Transverse colon (tissue), 4 donors: ENCODE data around the gene ITGA11. TPM values are rescaled to one million over a fixed set of nuclear protein-coding genes. Genes with fewer than 3 reads are reported as not detected.

ENCODE experiments used
- DNase-seq: peaks from one replicate; pipeline ENCODE4 v3.0.0-alpha.2; 2019
- H3K27ac ChIP-seq, 4 donors: fragments of 200-600 bp; sonication (generic); 2 replicates each; pipeline ENCODE4 v1.5.1; 2016 to 2018; ENCODE audit warnings: inconsistent platforms in 4 of 4
- H3K27me3 ChIP-seq: fragments of 200-600 bp; sonication (generic); 2 replicates; pipeline ENCODE4 v1.5.1; 2017; ENCODE audit warnings: inconsistent platforms
- H3K36me3 ChIP-seq, 4 donors: fragments of 200-600 bp; sonication (generic); 2 replicates each; pipeline ENCODE4 v1.5.1; 2017 to 2019; ENCODE audit warnings: inconsistent platforms in 4 of 4
- H3K4me1 ChIP-seq, 4 donors: fragments of 200-600 bp; sonication (generic); 2 replicates each; pipeline ENCODE4 v1.5.1; 2017 to 2020; ENCODE audit warnings: inconsistent platforms in 4 of 4
- H3K4me3 ChIP-seq, 4 donors: fragments of 200-600 bp; sonication (generic); 1 replicate in 1 of 4; 2 replicates in 3 of 4; pipeline versions ENCODE4 v1.5.1 to v1.6.1; 2017 to 2019; ENCODE audit warnings: inconsistent platforms in 4 of 4
- H3K9me3 ChIP-seq, 2 donors: fragments of 200-600 bp; sonication (generic); 2 replicates each; pipeline ENCODE4 v1.5.1; 2017 to 2019; ENCODE audit warnings: inconsistent platforms in 2 of 2
- EP300 ChIP-seq: sonication (generic); formaldehyde crosslinking; IDR thresholded peaks from one replicate; pipeline ENCODE4 v1.6.1; 2017; ENCODE audit warnings: antibody characterized with exemption, low read depth
- POLR2A ChIP-seq: fragments of 450-650 bp; IDR thresholded peaks from one replicate; pipeline ENCODE4 v1.6.1; 2016; ENCODE audit warnings: antibody characterized with exemption, mild to moderate bottlenecking, moderate library complexity
- POLR2AphosphoS5 ChIP-seq, 3 donors: sonication (generic); formaldehyde crosslinking; IDR thresholded peaks; one replicate each; pipeline ENCODE4 v1.6.1; 2016; ENCODE audit warnings: antibody characterized with exemption in 3 of 3
- WGBS, 2 donors: methylation state at CpG; one replicate each; pipeline ENCODE4 v1.1.5; 2018; ENCODE audit warnings: low coverage in 1 of 2; 5-methylcytosine and 5-hydroxymethylcytosine counted together
- in situ Hi-C, 4 donors: fragments of 200-750 bp; cut with MboI; loops; one replicate each; pipeline versions ENCODE4 v1.15.0 to v1.15.1; 2017; ENCODE audit warnings: low sequenced_read_pairs in 3 of 4, low pct_ligation_motif_present in 1 of 4, low pct_unique_long_range_greater_than_20kb in 1 of 4
- intact Hi-C: fragments of 100-400 bp; cut with DNase I; formaldehyde crosslinking; loops from one replicate; pipeline ENCODE4 v1.15.1; 2023; ENCODE audit warnings: low total_unique reads
- total RNA-seq, 4 donors: library from RNA; depleted of rRNA; stranded (reverse); fragments of >200 nt; gene quantifications; one replicate each; pipeline ENCODE4 v1.1.0, GENCODE V29; 2016
- TF ChIP-seq, protein P1 (sequence below), 5 experiments: fragments of 200-600 bp in 3 of 5; fragments of 450-650 bp in 2 of 5; sonication (generic) in 3 of 5; IDR thresholded peaks; 1 replicate in 2 of 5; 2 replicates in 3 of 5; pipeline ENCODE4 v1.5.1; 2016 to 2017; ENCODE audit warnings: antibody characterized with exemption in 5 of 5, inconsistent platforms in 3 of 5, mild to moderate bottlenecking in 2 of 5, moderate library complexity in 1 of 5

Gene ITGA11
- total RNA-seq, 4 donors from 2014 or later = 0.37 to 3.2 (median 1.1) TPM

DNA sequence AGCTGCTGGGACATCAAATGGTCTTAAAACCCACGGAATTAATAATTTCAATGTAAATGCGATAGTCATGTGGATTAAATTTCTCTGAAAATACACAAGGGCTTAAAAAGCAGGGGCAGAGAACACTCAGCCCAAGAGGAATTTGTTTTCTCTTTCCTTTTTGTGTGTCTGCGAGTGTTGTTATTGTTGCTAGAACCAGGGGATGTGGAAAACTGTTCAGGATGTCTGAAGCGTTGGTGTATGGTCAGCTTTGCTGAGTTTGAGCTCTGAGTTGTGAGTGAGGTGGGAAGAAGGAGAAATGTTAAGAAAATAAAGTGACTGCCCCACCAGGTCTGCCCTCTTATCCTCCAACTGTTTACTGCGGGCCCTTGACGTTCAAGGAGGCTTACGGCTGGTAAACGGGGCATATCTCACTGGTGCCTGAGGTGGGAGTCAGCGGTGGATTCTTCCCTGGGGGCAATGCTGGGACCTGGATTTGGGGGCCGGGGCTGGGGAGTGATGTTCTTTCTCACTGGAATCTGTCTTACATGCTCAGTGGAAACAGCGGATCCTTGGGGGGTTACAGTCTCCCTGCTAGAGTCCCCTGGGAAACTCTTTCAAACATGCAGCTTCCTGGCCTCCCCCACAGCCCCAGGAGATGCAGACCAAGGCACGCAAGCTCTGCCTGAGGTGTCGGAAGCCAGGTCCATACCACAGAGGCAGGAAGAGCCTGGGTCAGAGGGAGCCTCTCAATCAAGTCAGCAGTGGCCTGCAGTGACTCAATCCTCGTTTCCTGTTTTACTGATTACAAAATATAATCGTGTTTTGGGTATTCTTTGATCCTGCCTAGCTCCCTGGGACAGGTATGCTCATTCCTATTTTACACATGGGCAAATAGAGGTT, 41.8 kb downstream of the ITGA11 start:
- intact Hi-C loops (no loop called here), in situ Hi-C loops (loop anchor here in 3 of 4 donors (5.0 to 25.0 kb wide), 3 partner anchors 85 to 153 kb away; partner anchors contain the start of gene CLN6 (in 1 of the 3))
- peaks cover 9% of the 10 kb centered on the region for H3K27me3 ChIP-seq
- H3K27ac ChIP-seq = no peak overlapping the region
- no peak for DNase-seq
- TF ChIP-seq, protein P1, sequence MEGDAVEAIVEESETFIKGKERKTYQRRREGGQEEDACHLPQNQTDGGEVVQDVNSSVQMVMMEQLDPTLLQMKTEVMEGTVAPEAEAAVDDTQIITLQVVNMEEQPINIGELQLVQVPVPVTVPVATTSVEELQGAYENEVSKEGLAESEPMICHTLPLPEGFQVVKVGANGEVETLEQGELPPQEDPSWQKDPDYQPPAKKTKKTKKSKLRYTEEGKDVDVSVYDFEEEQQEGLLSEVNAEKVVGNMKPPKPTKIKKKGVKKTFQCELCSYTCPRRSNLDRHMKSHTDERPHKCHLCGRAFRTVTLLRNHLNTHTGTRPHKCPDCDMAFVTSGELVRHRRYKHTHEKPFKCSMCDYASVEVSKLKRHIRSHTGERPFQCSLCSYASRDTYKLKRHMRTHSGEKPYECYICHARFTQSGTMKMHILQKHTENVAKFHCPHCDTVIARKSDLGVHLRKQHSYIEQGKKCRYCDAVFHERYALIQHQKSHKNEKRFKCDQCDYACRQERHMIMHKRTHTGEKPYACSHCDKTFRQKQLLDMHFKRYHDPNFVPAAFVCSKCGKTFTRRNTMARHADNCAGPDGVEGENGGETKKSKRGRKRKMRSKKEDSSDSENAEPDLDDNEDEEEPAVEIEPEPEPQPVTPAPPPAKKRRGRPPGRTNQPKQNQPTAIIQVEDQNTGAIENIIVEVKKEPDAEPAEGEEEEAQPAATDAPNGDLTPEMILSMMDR (IDR thresholded peaks at IDR 0.05) = no peak
- TF ChIP-seq POLR2AphosphoS5 (IDR thresholded peaks at IDR 0.05) (no peak), POLR2A (no peak), EP300 (no peak)
- H3K4me1 ChIP-seq = no peaks in the 10 kb centered on the region
- no peak overlapping the region for H3K4me3 ChIP-seq
- 65 to 78% methylated on average over 5 to 15 of the region's 15 CpGs for WGBS, 2 donors
- H3K36me3 ChIP-seq = no peaks in the 10 kb centered on the region
- no peaks in the 10 kb centered on the region for H3K9me3 ChIP-seq

DNA sequence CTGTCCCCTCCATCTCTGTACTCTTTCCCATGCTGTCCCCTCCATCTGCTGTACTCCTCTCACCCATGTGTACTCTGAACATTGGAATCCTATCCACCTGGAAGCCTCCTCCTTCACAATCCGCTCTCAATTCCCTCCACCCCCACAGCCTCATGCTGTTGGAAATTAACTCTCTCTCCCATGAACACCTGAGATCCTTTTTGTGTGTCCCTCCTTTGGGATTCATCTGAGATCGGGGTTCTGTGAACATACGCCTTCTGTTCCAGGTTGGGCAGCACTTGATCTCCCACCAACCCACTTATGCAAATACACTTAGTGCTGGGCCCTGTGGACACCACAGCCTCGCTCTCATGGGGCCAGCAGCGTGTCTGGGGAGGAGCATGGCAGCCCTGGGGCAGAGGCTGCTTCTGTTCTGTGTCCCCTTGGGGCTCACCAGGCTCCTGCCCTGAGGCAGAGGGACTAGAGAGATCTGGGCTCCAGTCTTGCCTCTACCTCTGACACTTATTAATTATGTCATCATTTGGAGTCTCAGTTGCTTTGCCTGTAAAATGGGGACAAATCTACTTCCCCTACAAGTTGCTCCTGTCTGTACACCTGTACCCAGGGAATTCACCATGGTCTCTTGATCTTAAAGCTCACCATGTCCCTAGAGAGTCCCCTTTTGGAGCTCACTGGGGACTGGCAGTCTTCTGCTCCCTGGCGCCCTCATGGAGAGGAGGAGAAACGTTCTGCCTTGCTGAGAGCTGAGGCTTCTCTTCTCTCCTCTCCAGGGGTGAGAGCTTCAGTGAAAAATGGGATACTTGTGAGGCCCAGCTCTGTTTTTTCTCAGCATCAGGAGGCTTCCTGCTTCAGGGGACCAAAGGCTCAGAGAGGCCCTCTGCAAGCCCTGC, 42.7 kb downstream of the ITGA11 start:
- Histone ChIP-seq H3K9me3 (no peaks in the 10 kb centered on the region), H3K36me3 (no peaks in the 10 kb centered on the region), H3K4me3 (no peak overlapping the region), H3K4me1 (no peaks in the 10 kb centered on the region), H3K27ac (no peak overlapping the region), H3K27me3 (peaks cover 9% of the 10 kb centered on the region)
- no peak for DNase-seq
- in situ Hi-C loops = loop anchor here in 3 of 4 donors (5.0 to 25.0 kb wide), 3 partner anchors 84 to 152 kb away; partner anchors contain the start of gene CLN6 (in 1 of the 3)
- 60 to 78% methylated on average over 1 to 7 of the region's 7 CpGs for WGBS, 2 donors
- intact Hi-C loops = no loop called here
- TF ChIP-seq POLR2AphosphoS5 (IDR thresholded peaks at IDR 0.05) = no peak
- no peak for TF ChIP-seq POLR2A
- TF ChIP-seq, protein P1 (IDR thresholded peaks at IDR 0.05) = no peak
- TF ChIP-seq EP300 = no peak

DNA sequence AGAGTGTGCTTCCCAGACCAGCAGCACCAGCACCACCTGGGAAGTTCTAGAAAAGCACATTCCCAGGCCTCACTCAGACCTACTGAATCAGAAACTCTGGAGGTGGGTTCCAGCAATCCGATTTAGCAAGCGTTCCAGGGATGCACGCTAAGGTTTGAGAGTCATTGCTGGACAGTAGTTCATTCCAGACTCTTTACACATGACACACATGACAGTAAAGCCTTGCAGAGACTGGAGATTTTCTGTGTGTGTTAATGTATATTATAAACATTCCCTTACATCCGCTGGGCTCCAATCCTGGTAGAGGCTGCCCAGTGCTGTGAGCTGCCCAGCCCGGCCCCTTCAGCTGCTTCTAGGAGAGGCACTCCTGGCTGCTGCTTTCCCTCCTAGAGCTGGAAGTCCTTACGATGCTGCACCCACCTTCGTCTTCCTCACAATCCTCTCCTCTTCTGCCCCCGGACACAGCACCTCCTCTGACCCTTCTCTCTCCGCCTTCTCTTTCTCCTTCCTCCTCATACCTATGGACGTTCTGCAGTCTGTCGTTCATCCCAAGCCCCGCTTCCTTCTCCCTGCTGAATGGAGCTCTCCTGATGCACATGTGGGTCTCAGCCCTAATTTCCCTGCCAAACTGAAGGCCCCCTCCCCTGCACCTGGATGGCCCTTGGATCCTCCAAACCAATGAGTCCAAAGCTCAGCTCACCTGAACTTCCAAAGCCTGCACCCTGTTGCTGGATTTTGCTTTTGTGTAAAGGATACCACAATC, 44.4 kb downstream of the ITGA11 start:
- TF ChIP-seq, protein P1 (IDR thresholded peaks at IDR 0.05) = no peak
- TF ChIP-seq EP300 (no peak), POLR2A (no peak), POLR2AphosphoS5 (IDR thresholded peaks at IDR 0.05) (no peak)
- H3K36me3 ChIP-seq = no peaks in the 10 kb centered on the region
- in situ Hi-C loops (loop anchor here in 3 of 4 donors (5.0 to 25.0 kb wide), 3 partner anchors 83 to 150 kb away; partner anchors contain the start of gene CLN6 (in 1 of the 3)), intact Hi-C loops (no loop called here)
- H3K27me3 ChIP-seq = peaks cover 4% of the 10 kb centered on the region
- no peaks in the 10 kb centered on the region for H3K4me1 ChIP-seq
- DNase-seq = no peak
- no peak overlapping the region for H3K27ac ChIP-seq
- WGBS, 2 donors = 67 to 87% methylated on average over 1 to 12 of the region's 12 CpGs
- H3K9me3 ChIP-seq = no peaks in the 10 kb centered on the region
- no peak overlapping the region for H3K4me3 ChIP-seq
